Dermis microvascular lymphatic vessel endothelial cell (primary cell): ENCODE results near the gene HPS3. TPM values are rescaled to one million over a fixed set of nuclear protein-coding genes. Genes with fewer than 3 reads are reported as not detected.

Source experiments
- total RNA-seq: library from RNA; depleted of rRNA; stranded (reverse); fragments of >200 nt; gene quantifications from 2 replicates; pipeline ENCODE4 v1.2.1, GENCODE V29; 2014

The HPS3 gene
- total RNA-seq, 1 donor from 2014 or later, result 12.1 TPM

Other genes with a start within 250 kb of the HPS3 start
- 37.4 and 40.5 TPM in 2 replicates for gene GYG1, start 138.1 kb upstream of the HPS3 start, total RNA-seq
- 14.2 and 15.6 TPM in 2 replicates for gene HLTF, start 43.1 kb upstream of the HPS3 start, total RNA-seq
- under 0.01 TPM in 1 of 2 replicates, not detected in the other for gene CP, start 92.2 kb downstream of the HPS3 start, total RNA-seq
- 318 and 366 TPM in 2 replicates for gene TM4SF18, start 204.0 kb downstream of the HPS3 start, total RNA-seq
- 1,046 and 1,242 TPM in 2 replicates for gene TM4SF1, start 248.0 kb downstream of the HPS3 start, total RNA-seq